ENCODE data around the gene ADAMTS17. TPM values are rescaled to one million over a fixed set of nuclear protein-coding genes. Genes with fewer than 3 reads are reported as not detected.

ADAMTS17 gene
- total RNA-seq, 4 donors from 2014 or later: 6.0 to 17.6 (median 8.2) TPM

GRCh38 chr15:99994849-99995248, 346.9 kb downstream of the ADAMTS17 start:
- Histone ChIP-seq H3K27ac (no peak overlapping the region), H3K9me3 (no peaks in the 10 kb centered on the region), H3K36me3 (no peaks in the 10 kb centered on the region), H3K4me3 (no peak overlapping the region), H3K27me3 (no peaks in the 10 kb centered on the region), H3K4me1 (no peaks in the 10 kb centered on the region)
- no peak for DNase-seq
- no peak for TF ChIP-seq POLR2AphosphoS5 (IDR thresholded peaks at IDR 0.05)
- TF ChIP-seq, protein P1, sequence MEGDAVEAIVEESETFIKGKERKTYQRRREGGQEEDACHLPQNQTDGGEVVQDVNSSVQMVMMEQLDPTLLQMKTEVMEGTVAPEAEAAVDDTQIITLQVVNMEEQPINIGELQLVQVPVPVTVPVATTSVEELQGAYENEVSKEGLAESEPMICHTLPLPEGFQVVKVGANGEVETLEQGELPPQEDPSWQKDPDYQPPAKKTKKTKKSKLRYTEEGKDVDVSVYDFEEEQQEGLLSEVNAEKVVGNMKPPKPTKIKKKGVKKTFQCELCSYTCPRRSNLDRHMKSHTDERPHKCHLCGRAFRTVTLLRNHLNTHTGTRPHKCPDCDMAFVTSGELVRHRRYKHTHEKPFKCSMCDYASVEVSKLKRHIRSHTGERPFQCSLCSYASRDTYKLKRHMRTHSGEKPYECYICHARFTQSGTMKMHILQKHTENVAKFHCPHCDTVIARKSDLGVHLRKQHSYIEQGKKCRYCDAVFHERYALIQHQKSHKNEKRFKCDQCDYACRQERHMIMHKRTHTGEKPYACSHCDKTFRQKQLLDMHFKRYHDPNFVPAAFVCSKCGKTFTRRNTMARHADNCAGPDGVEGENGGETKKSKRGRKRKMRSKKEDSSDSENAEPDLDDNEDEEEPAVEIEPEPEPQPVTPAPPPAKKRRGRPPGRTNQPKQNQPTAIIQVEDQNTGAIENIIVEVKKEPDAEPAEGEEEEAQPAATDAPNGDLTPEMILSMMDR (IDR thresholded peaks at IDR 0.05): no peak
- no peak for TF ChIP-seq EP300 (IDR thresholded peaks at IDR 0.05; ENCODE audit: low read depth)
- no peak for TF ChIP-seq POLR2A (IDR thresholded peaks at IDR 0.05)
- in situ Hi-C loops (cut with MboI; ENCODE audit: low pct_ligation_motif_present in 1 of 4, low pct_unique_long_range_greater_than_20kb in 1 of 4, low sequenced_read_pairs in 3 of 4): no loop called here
- WGBS, 2 donors (ENCODE audit: low coverage in 1 of 2): 82% methylated on average over 6 of the region's 6 CpGs; no CpG with 5 or more reads in 1 of the 2 donors
- intact Hi-C loops (cut with DNase I; ENCODE audit: low total_unique reads): no loop called here

DNA sequence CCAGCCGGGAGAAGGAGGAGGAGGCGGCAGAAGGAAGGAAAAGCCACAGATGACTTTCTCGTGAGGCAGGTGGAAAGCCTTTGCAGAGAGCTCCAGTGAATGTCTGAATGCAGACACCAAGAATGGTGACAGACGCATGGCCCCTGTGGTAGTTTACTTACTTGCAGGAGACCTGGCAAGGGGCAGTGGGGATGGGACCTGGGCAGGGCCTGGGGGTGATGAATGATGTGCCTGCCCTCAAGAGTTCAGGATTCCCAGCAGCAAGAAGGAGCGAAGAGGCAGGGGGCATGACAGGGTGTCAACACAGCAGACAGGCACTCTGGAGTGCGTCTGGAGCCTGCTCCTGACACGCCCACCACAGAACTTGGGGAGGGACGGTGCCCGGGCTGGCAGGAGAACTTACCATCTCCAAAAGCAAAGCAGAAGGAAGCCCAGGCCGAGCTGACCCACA, 348.1 kb downstream of the ADAMTS17 start:
- no peaks in the 10 kb centered on the region for H3K36me3 ChIP-seq
- TF ChIP-seq EP300 (IDR thresholded peaks at IDR 0.05; ENCODE audit: low read depth) (no peak), POLR2A (IDR thresholded peaks at IDR 0.05) (no peak), POLR2AphosphoS5 (IDR thresholded peaks at IDR 0.05) (no peak)
- TF ChIP-seq, protein P1 (IDR thresholded peaks at IDR 0.05): no peak
- 79 to 91% methylated on average over 4 to 10 of the region's 10 CpGs for WGBS, 2 donors (ENCODE audit: low coverage in 1 of 2)
- no peaks in the 10 kb centered on the region for H3K27me3 ChIP-seq
- no peak overlapping the region for H3K27ac ChIP-seq
- DNase-seq: no peak
- no peaks in the 10 kb centered on the region for H3K4me1 ChIP-seq
- in situ Hi-C loops (cut with MboI; ENCODE audit: low pct_ligation_motif_present in 1 of 4, low pct_unique_long_range_greater_than_20kb in 1 of 4, low sequenced_read_pairs in 3 of 4) (no loop called here), intact Hi-C loops (cut with DNase I; ENCODE audit: low total_unique reads) (no loop called here)
- no peaks in the 10 kb centered on the region for H3K9me3 ChIP-seq
- no peak overlapping the region for H3K4me3 ChIP-seq

- no peaks in the 10 kb centered on the region for H3K36me3 ChIP-seq
- no peak overlapping the region for H3K4me3 ChIP-seq
- no peaks in the 10 kb centered on the region for H3K27me3 ChIP-seq
- no peak for DNase-seq
- 90% methylated on average over 8 of the region's 8 CpGs; no CpG with 5 or more reads in 1 of the 2 donors for WGBS, 2 donors (ENCODE audit: low coverage in 1 of 2)
- in situ Hi-C loops (cut with MboI; ENCODE audit: low pct_ligation_motif_present in 1 of 4, low pct_unique_long_range_greater_than_20kb in 1 of 4, low sequenced_read_pairs in 3 of 4) (no loop called here), intact Hi-C loops (cut with DNase I; ENCODE audit: low total_unique reads) (no loop called here)
- no peak overlapping the region for H3K27ac ChIP-seq
- TF ChIP-seq, protein P1 (IDR thresholded peaks at IDR 0.05): no peak
- TF ChIP-seq POLR2A (IDR thresholded peaks at IDR 0.05) (no peak), POLR2AphosphoS5 (IDR thresholded peaks at IDR 0.05) (no peak), EP300 (IDR thresholded peaks at IDR 0.05; ENCODE audit: low read depth) (no peak)
- H3K4me1 ChIP-seq: no peaks in the 10 kb centered on the region
- no peaks in the 10 kb centered on the region for H3K9me3 ChIP-seq
Observed at GRCh38 chr15:99993262-99993661, 348.5 kb downstream of the ADAMTS17 start.

- Histone ChIP-seq H3K27ac (no peak overlapping the region), H3K9me3 (no peaks in the 10 kb centered on the region), H3K4me3 (no peak overlapping the region), H3K27me3 (no peaks in the 10 kb centered on the region), H3K4me1 (no peaks in the 10 kb centered on the region), H3K36me3 (no peaks in the 10 kb centered on the region)
- TF ChIP-seq POLR2AphosphoS5 (IDR thresholded peaks at IDR 0.05) (no peak), EP300 (IDR thresholded peaks at IDR 0.05; ENCODE audit: low read depth) (no peak), POLR2A (IDR thresholded peaks at IDR 0.05) (no peak)
- TF ChIP-seq, protein P1 (IDR thresholded peaks at IDR 0.05): no peak
- 92% methylated on average over 29 of the region's 29 CpGs; no CpG with 5 or more reads in 1 of the 2 donors for WGBS, 2 donors (ENCODE audit: low coverage in 1 of 2)
- intact Hi-C loops (cut with DNase I; ENCODE audit: low total_unique reads) (no loop called here), in situ Hi-C loops (cut with MboI; ENCODE audit: low pct_ligation_motif_present in 1 of 4, low pct_unique_long_range_greater_than_20kb in 1 of 4, low sequenced_read_pairs in 3 of 4) (no loop called here)
- DNase-seq: no peak
Observed at GRCh38 chr15:99992611-99993231, 349.1 kb downstream of the ADAMTS17 start.
